Measurements from ENCODE around the gene EVPL. TPM values are rescaled to one million over a fixed set of nuclear protein-coding genes. Genes with fewer than 3 reads are reported as not detected.
"Not testable (repeated sequence)": the region's sequence is repeated elsewhere in the genome, so short reads cannot be mapped to it uniquely, and the experiment has no call there.

Gene EVPL
- total RNA-seq, 4 donors from 2014 or later = 0.02 to 0.07 TPM; not detected in 2

DNA sequence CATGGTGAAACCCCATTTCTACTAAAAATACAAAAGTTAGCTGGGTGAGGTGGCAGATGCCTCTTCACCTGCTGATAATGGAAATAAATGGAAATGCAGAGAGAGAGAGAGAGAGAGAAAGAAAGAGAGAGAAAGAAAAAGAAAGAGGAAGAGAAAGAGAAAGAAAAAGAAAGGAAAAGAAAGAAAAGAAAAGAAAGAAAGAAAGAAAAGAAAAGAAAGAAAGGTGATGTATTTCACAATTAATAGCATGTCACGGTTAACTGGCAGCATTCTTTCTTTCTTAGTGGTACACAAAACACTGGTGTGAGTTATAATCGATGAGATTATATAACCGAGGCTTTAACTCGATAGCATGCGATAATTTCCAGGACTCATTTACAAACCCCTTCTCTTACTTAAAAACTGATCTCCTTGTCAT lies 51.3 kb downstream of the EVPL start:
- no peak for ATAC-seq

DNA sequence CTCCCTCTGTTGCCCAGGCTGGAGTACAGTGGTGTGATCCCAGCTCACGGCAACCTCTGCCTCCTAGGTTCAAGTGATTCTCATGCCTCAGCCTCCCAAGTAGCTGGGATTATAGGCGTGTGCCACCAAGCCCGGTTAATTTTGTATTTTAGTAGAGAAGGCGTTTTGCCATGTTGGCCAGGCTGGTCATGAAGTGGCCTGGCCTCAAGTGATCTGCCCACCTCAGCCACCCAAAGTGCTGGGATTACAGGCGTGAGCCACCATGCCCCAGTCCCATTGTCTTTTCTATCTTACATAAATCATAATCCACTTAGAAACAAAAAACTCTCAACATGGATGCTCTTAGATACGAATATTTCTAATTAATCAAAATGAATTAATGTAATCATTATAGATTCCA lies 51.9 kb downstream of the EVPL start:
- Histone ChIP-seq H3K4me1 (peaks cover 46 to 51% of the 10 kb centered on the region in 2 donors), H3K4me3 (peak overlapping the region in 1 of 4 donors; percentile 28), H3K27ac (peak overlapping the region; percentile 68 to 98 (median 96))
- H3K27me3 ChIP-seq; H3K36me3 ChIP-seq; in situ Hi-C loops (cut with MboI; ENCODE audit: low sequenced_read_pairs in 4 of 4); H3K9me3 ChIP-seq; ATAC-seq; DNase-seq: not testable (repeated sequence)
- intact Hi-C loops (cut with DNase I; ENCODE audit: low total_unique reads) = loop anchor here (5.0 to 10.0 kb wide), 3 partner anchors 123 to 190 kb away; partner anchors contain the start of genes EXOC7 and UNK

More for the DNA sequence above, 51.3 kb downstream of the EVPL start:
- H3K4me1 ChIP-seq = peaks cover 52 to 56% of the 10 kb centered on the region in 2 donors
- H3K27ac ChIP-seq = peak overlapping the region; percentile 68 to 98 (median 96)
- DNase-seq = no peak
- no peaks in the 10 kb centered on the region for H3K9me3 ChIP-seq
- in situ Hi-C loops (cut with MboI; ENCODE audit: low sequenced_read_pairs in 4 of 4) (no loop called here), intact Hi-C loops (cut with DNase I; ENCODE audit: low total_unique reads) (loop anchor here (5.0 to 10.0 kb wide), 3 partner anchors 123 to 191 kb away; partner anchors contain the start of genes EXOC7 and UNK)
- H3K4me3 ChIP-seq = peak overlapping the region in 3 of 4 donors; percentile 28 to 38 (median 34)
- H3K36me3 ChIP-seq = peaks cover 0 to 5% of the 10 kb centered on the region in 2 donors
- H3K27me3 ChIP-seq = no peaks in the 10 kb centered on the region
- TF ChIP-seq, protein P1, sequence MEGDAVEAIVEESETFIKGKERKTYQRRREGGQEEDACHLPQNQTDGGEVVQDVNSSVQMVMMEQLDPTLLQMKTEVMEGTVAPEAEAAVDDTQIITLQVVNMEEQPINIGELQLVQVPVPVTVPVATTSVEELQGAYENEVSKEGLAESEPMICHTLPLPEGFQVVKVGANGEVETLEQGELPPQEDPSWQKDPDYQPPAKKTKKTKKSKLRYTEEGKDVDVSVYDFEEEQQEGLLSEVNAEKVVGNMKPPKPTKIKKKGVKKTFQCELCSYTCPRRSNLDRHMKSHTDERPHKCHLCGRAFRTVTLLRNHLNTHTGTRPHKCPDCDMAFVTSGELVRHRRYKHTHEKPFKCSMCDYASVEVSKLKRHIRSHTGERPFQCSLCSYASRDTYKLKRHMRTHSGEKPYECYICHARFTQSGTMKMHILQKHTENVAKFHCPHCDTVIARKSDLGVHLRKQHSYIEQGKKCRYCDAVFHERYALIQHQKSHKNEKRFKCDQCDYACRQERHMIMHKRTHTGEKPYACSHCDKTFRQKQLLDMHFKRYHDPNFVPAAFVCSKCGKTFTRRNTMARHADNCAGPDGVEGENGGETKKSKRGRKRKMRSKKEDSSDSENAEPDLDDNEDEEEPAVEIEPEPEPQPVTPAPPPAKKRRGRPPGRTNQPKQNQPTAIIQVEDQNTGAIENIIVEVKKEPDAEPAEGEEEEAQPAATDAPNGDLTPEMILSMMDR (IDR thresholded peaks at IDR 0.05 in 4 of 5, conservative IDR thresholded peaks at IDR 0.05 in 1 of 5) = no peak
- no peak for TF ChIP-seq POLR2A (IDR thresholded peaks at IDR 0.05)

DNA sequence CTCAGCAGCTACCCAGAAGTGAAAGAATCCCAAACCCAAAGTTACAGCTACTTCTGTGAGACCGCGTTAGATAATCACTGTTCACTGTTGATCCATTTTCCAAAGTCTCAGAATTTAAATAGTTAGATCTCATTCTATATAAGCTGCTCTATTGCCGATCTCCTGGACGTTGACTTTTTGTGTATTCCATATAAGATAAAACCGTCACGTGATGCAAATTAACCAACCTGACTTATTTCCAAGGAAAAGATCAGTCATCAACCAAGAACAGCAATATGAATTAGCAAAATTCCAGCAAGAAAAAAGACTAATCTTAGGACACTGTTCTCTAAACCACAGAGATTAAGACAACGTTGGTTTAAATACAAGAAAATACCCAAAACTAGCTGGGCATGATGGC lies 56.5 kb downstream of the EVPL start:
- Histone ChIP-seq H3K27ac (peak overlapping the region in 3 of 4 donors; percentile 11 to 66 (median 34)), H3K36me3 (peaks cover 0 to 11% of the 10 kb centered on the region in 2 donors), H3K9me3 (no peaks in the 10 kb centered on the region), H3K27me3 (no peaks in the 10 kb centered on the region), H3K4me3 (no peak overlapping the region), H3K4me1 (peaks cover 17 to 20% of the 10 kb centered on the region in 2 donors)
- DNase-seq (no peak), ATAC-seq (no peak)
- TF ChIP-seq, protein P1 (IDR thresholded peaks at IDR 0.05 in 4 of 5, conservative IDR thresholded peaks at IDR 0.05 in 1 of 5) = no peak
- in situ Hi-C loops (cut with MboI; ENCODE audit: low sequenced_read_pairs in 4 of 4) (no loop called here), intact Hi-C loops (cut with DNase I; ENCODE audit: low total_unique reads) (loop anchor here (10.0 kb wide), 1 partner anchor 186 kb away; the partner anchor contains the start of gene UNK)

DNA sequence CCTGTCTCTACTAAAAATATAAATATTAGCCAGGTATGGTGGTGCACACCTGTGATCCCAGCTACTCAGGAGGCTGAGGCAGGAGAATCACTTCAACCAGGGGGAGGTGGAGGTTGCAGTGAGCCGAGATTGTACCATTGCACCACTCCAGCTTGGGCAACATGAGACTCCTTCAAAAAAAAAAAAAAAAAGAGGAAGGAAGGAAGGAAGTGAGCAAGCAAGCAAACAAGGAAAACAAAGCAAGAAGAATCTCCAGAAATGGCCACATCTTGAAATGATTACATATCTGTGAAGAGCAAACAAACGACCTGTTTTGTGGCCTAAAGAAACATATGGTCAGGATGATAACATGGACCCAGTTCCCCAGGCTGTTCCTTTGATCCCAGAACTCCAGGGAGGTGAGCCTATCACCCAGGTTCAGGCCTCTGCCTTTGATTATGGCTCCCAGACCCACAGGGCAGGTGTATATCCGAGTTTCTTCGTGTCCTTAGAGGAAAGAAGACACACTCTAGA lies 57.0 kb downstream of the EVPL start:
- DNase-seq (no peak), ATAC-seq (no peak)
- in situ Hi-C loops (cut with MboI; ENCODE audit: low sequenced_read_pairs in 4 of 4) = no loop called here
- no peak for TF ChIP-seq POLR2A (IDR thresholded peaks at IDR 0.05)
- TF ChIP-seq, protein P1 (IDR thresholded peaks at IDR 0.05 in 4 of 5, conservative IDR thresholded peaks at IDR 0.05 in 1 of 5) = no peak
- Histone ChIP-seq H3K27me3 (no peaks in the 10 kb centered on the region), H3K27ac (peak overlapping the region in 3 of 4 donors; percentile 22 to 66 (median 34)), H3K36me3 (peaks cover 0 to 11% of the 10 kb centered on the region in 2 donors), H3K4me1 (peaks cover 11 to 14% of the 10 kb centered on the region in 2 donors), H3K4me3 (no peak overlapping the region), H3K9me3 (no peaks in the 10 kb centered on the region)
- intact Hi-C loops (cut with DNase I; ENCODE audit: low total_unique reads) = loop anchor here (10.0 kb wide), 1 partner anchor 185 kb away; the partner anchor contains the start of gene UNK

DNA sequence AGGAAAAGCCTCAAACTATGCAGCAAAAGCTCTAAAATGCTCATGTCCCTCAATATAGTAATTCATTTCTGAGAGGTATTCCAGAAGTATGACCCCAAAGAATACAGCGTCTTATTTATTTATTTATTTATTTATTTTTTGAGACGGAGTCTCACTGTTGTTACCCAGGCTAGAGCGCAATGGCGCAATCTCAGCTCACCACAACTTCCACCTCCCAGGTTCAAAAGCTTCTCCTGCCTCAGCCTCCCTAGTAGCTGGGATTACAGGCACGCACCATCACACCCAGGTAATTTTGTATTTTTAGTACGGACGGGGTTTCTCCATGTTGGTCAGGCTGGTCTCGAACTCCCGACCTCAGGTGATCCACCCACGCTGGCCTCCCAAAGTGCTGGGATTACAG lies 58.1 kb downstream of the EVPL start:
- H3K27me3 ChIP-seq; H3K9me3 ChIP-seq; H3K4me3 ChIP-seq; in situ Hi-C loops (cut with MboI; ENCODE audit: low sequenced_read_pairs in 4 of 4); ATAC-seq; H3K27ac ChIP-seq; intact Hi-C loops (cut with DNase I; ENCODE audit: low total_unique reads); DNase-seq: not testable (repeated sequence)
- Histone ChIP-seq H3K36me3 (peaks cover 0 to 17% of the 10 kb centered on the region in 2 donors), H3K4me1 (peaks cover 6 to 11% of the 10 kb centered on the region in 2 donors)
